ENCODE data around the gene MRTFA.
"Not testable (repeated sequence)": the region's sequence is repeated elsewhere in the genome, so short reads cannot be mapped to it uniquely, and the experiment has no call there.

The MRTFA gene

GRCh38 chr22:40387746-40388145 is 248.8 kb downstream of the MRTFA start:
- H3K9ac ChIP-seq (ENCODE audit: low read length) = no peak overlapping the region
- H3K9me3 ChIP-seq (ENCODE audit: control insufficient read depth, low read length) = no peaks in the 10 kb centered on the region
- no peak overlapping the region for H3K4me3 ChIP-seq (ENCODE audit: low read length)
- H3K27me3 ChIP-seq (ENCODE audit: control insufficient read depth, insufficient read depth, low read length) = no peaks in the 10 kb centered on the region
- H3K36me3 ChIP-seq (ENCODE audit: control insufficient read depth, insufficient read depth, low read length) = no peaks in the 10 kb centered on the region
- H3K4me1 ChIP-seq (ENCODE audit: control insufficient read depth, insufficient read depth, low read length) = peaks cover 55% of the 10 kb centered on the region

DNA sequence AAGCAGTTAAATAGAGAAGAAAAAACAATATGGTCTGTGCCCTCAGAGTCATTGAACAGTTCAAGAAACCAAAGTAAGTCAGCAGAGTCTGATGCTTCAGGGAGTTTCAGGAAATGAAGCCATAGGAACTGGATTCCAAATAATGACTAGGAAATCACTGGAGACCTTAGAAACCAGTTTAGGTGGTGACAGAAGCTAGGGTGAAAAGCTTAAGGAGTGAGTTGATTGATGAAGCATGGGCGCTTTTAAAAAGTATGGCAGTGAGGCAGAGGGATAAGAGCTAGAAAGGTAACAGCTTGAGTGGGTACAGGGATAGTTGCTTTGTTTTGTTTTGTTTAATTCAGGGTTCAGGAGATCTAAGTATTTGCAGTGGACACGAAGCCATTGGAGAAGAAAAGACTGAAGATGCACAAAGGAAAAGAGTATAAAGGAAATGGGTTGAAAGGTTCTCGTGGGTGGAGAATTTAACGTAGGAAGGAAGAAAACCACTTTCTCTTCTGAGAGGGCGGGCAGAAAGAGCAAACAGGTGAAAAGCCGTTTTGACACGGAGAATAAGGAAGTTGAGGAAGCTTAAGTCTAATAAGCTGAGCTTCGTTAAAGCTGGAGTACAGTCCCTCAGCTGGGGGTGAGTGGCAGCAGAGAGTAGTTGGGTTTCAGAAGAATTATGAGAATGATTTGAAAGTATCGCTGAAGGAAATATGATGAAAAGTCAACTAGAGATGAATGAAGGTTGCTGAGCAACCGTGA is 251.3 kb downstream of the MRTFA start:
- no peaks in the 10 kb centered on the region for H3K9me3 ChIP-seq (ENCODE audit: control insufficient read depth, low read length)
- peak overlapping the region; percentile 1 for H3K4me3 ChIP-seq (ENCODE audit: low read length)
- H3K27me3 ChIP-seq (ENCODE audit: control insufficient read depth, insufficient read depth, low read length) = no peaks in the 10 kb centered on the region
- H3K4me1 ChIP-seq (ENCODE audit: control insufficient read depth, insufficient read depth, low read length) = peaks cover 64% of the 10 kb centered on the region
- H3K36me3 ChIP-seq (ENCODE audit: control insufficient read depth, insufficient read depth, low read length) = no peaks in the 10 kb centered on the region
- peak overlapping the region; percentile 37 for H3K9ac ChIP-seq (ENCODE audit: low read length)

GRCh38 chr22:40383905-40384304 is 252.6 kb downstream of the MRTFA start:
- H3K36me3 ChIP-seq (ENCODE audit: control insufficient read depth, insufficient read depth, low read length) = no peaks in the 10 kb centered on the region
- peak overlapping the region; percentile 35 for H3K9ac ChIP-seq (ENCODE audit: low read length)
- H3K27me3 ChIP-seq (ENCODE audit: control insufficient read depth, insufficient read depth, low read length) = no peaks in the 10 kb centered on the region
- H3K4me1 ChIP-seq (ENCODE audit: control insufficient read depth, insufficient read depth, low read length) = peaks cover 73% of the 10 kb centered on the region
- no peak overlapping the region for H3K4me3 ChIP-seq (ENCODE audit: low read length)
- no peaks in the 10 kb centered on the region for H3K9me3 ChIP-seq (ENCODE audit: control insufficient read depth, low read length)

GRCh38 chr22:40381461-40381860 is 255.1 kb downstream of the MRTFA start:
- H3K27me3 ChIP-seq (ENCODE audit: control insufficient read depth, insufficient read depth, low read length) = no peaks in the 10 kb centered on the region
- no peaks in the 10 kb centered on the region for H3K36me3 ChIP-seq (ENCODE audit: control insufficient read depth, insufficient read depth, low read length)
- H3K9ac ChIP-seq (ENCODE audit: low read length) = no peak overlapping the region
- H3K9me3 ChIP-seq (ENCODE audit: control insufficient read depth, low read length) = no peaks in the 10 kb centered on the region
- peaks cover 78% of the 10 kb centered on the region for H3K4me1 ChIP-seq (ENCODE audit: control insufficient read depth, insufficient read depth, low read length)
- H3K4me3 ChIP-seq (ENCODE audit: low read length) = no peak overlapping the region

- not testable (repeated sequence) for H3K27me3 ChIP-seq (ENCODE audit: control insufficient read depth, insufficient read depth, low read length); H3K36me3 ChIP-seq (ENCODE audit: control insufficient read depth, insufficient read depth, low read length); H3K4me3 ChIP-seq (ENCODE audit: low read length); H3K9me3 ChIP-seq (ENCODE audit: control insufficient read depth, low read length)
- peak overlapping the region; percentile 28 for H3K9ac ChIP-seq (ENCODE audit: low read length)
- peaks cover 62% of the 10 kb centered on the region for H3K4me1 ChIP-seq (ENCODE audit: control insufficient read depth, insufficient read depth, low read length)
These were observed 258.1 kb downstream of the MRTFA start for GRCh38 chr22:40378448-40378847.

- Histone ChIP-seq H3K9me3 (ENCODE audit: control insufficient read depth, low read length) (no peaks in the 10 kb centered on the region), H3K9ac (ENCODE audit: low read length) (no peak overlapping the region), H3K36me3 (ENCODE audit: control insufficient read depth, insufficient read depth, low read length) (no peaks in the 10 kb centered on the region), H3K4me3 (ENCODE audit: low read length) (no peak overlapping the region), H3K27me3 (ENCODE audit: control insufficient read depth, insufficient read depth, low read length) (no peaks in the 10 kb centered on the region), H3K4me1 (ENCODE audit: control insufficient read depth, insufficient read depth, low read length) (peaks cover 61% of the 10 kb centered on the region)
These were observed 258.6 kb downstream of the MRTFA start for GRCh38 chr22:40377931-40378330.

DNA sequence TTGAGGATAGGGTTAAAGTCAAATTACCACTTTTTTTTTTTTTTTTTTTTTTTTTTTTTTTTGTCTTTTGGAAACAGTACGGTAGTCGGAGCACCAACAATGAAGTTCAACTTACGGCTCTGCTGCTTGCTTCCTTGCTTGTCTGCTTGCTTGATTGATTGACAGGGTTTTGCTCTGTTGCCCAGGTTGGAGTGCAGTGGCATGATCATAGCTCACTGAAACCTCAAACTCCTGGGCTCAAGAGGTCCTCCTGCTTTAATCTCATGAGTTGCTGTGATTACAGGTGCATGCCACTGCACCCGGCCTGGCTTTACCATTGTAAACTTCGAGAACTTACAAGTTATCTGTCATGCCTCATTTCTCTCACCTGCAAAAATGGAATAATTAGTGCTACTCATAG is 260.4 kb downstream of the MRTFA start:
- Histone ChIP-seq H3K9me3 (ENCODE audit: control insufficient read depth, low read length) (no peaks in the 10 kb centered on the region), H3K36me3 (ENCODE audit: control insufficient read depth, insufficient read depth, low read length) (no peaks in the 10 kb centered on the region), H3K4me3 (ENCODE audit: low read length) (no peak overlapping the region), H3K27me3 (ENCODE audit: control insufficient read depth, insufficient read depth, low read length) (no peaks in the 10 kb centered on the region), H3K9ac (ENCODE audit: low read length) (no peak overlapping the region), H3K4me1 (ENCODE audit: control insufficient read depth, insufficient read depth, low read length) (peaks cover 60% of the 10 kb centered on the region)

- Histone ChIP-seq H3K36me3 (ENCODE audit: control insufficient read depth, insufficient read depth, low read length) (no peaks in the 10 kb centered on the region), H3K9ac (ENCODE audit: low read length) (no peak overlapping the region), H3K4me1 (ENCODE audit: control insufficient read depth, insufficient read depth, low read length) (peaks cover 50% of the 10 kb centered on the region), H3K9me3 (ENCODE audit: control insufficient read depth, low read length) (no peaks in the 10 kb centered on the region), H3K27me3 (ENCODE audit: control insufficient read depth, insufficient read depth, low read length) (no peaks in the 10 kb centered on the region), H3K4me3 (ENCODE audit: low read length) (no peak overlapping the region)
These were observed 262.0 kb downstream of the MRTFA start for GRCh38 chr22:40374567-40374966.

DNA sequence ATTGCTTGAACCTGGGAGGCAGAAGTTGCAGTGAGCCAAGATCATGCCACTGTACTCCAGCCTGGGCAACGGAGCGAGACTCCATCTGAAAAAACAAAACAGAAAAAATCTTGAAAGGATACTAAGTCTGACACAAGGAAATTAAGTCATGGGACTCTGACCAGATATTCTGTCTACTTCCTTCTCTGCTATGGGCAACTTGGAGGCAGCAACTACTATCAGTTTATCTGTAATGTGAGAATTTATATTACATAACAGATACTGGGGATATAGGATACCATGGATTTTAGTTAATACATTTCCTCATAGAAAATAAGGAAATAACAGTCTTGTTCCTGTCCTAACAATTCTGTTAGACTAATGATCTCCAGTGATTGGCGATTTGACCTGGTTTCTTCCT is 267.7 kb downstream of the MRTFA start:
- Histone ChIP-seq H3K36me3 (ENCODE audit: control insufficient read depth, insufficient read depth, low read length) (no peaks in the 10 kb centered on the region), H3K9me3 (ENCODE audit: control insufficient read depth, low read length) (no peaks in the 10 kb centered on the region), H3K9ac (ENCODE audit: low read length) (no peak overlapping the region), H3K4me3 (ENCODE audit: low read length) (no peak overlapping the region), H3K4me1 (ENCODE audit: control insufficient read depth, insufficient read depth, low read length) (peaks cover 28% of the 10 kb centered on the region), H3K27me3 (ENCODE audit: control insufficient read depth, insufficient read depth, low read length) (no peaks in the 10 kb centered on the region)

GRCh38 chr22:40368016-40368415 is 268.5 kb downstream of the MRTFA start:
- H3K9me3 ChIP-seq (ENCODE audit: control insufficient read depth, low read length) = no peaks in the 10 kb centered on the region
- H3K27me3 ChIP-seq (ENCODE audit: control insufficient read depth, insufficient read depth, low read length) = no peaks in the 10 kb centered on the region
- H3K36me3 ChIP-seq (ENCODE audit: control insufficient read depth, insufficient read depth, low read length) = no peaks in the 10 kb centered on the region
- peaks cover 24% of the 10 kb centered on the region for H3K4me1 ChIP-seq (ENCODE audit: control insufficient read depth, insufficient read depth, low read length)
- H3K4me3 ChIP-seq (ENCODE audit: low read length) = no peak overlapping the region
- H3K9ac ChIP-seq (ENCODE audit: low read length) = no peak overlapping the region

DNA sequence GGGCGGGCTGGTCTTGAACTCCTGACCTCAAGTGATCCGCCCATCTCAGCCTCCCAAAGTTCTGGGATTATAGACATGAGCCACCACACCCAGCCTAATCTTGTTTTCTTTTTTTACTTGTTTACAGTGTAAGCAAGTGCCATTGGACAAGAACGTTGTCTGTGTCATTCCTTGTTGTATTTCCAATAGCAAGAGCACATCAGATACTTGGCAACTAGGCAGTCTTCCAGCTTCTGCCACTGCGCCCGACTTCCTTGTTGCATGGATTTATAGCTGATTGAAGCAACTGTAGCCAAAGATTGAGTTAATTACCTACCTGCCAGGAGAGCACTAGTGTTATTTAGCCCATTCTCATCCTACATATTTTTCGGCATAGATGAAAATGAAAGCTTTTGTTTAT is 269.2 kb downstream of the MRTFA start:
- Histone ChIP-seq H3K27me3 (ENCODE audit: control insufficient read depth, insufficient read depth, low read length) (no peaks in the 10 kb centered on the region), H3K9me3 (ENCODE audit: control insufficient read depth, low read length) (no peaks in the 10 kb centered on the region), H3K36me3 (ENCODE audit: control insufficient read depth, insufficient read depth, low read length) (no peaks in the 10 kb centered on the region), H3K4me3 (ENCODE audit: low read length) (no peak overlapping the region), H3K9ac (ENCODE audit: low read length) (no peak overlapping the region), H3K4me1 (ENCODE audit: control insufficient read depth, insufficient read depth, low read length) (peaks cover 17% of the 10 kb centered on the region)

DNA sequence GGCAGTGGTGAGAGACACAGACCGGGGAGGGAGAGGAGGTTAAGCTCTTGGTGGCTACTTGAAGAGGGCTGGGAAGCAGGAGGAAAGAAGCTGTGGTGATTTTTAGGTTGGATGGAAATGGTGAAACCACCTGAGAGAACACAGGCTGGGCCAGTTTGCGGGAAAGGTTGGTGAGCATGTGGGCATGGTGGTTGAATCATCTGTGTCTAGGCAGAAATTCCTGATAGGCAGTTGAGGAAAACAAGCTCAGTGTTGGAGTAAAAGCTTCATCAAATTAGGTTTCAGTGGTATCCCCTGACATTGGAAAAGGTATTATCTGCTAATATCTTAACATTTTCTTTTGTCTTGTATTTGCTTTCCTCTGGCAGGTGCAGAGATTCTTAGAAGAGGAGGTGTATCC is 270.5 kb downstream of the MRTFA start:
- Histone ChIP-seq H3K4me1 (ENCODE audit: control insufficient read depth, insufficient read depth, low read length) (peaks cover 14% of the 10 kb centered on the region), H3K4me3 (ENCODE audit: low read length) (no peak overlapping the region), H3K9ac (ENCODE audit: low read length) (no peak overlapping the region), H3K27me3 (ENCODE audit: control insufficient read depth, insufficient read depth, low read length) (no peaks in the 10 kb centered on the region), H3K9me3 (ENCODE audit: control insufficient read depth, low read length) (no peaks in the 10 kb centered on the region), H3K36me3 (ENCODE audit: control insufficient read depth, insufficient read depth, low read length) (peaks cover 8% of the 10 kb centered on the region)

- Histone ChIP-seq H3K4me1 (ENCODE audit: control insufficient read depth, insufficient read depth, low read length) (peaks cover 14% of the 10 kb centered on the region), H3K9me3 (ENCODE audit: control insufficient read depth, low read length) (no peaks in the 10 kb centered on the region), H3K27me3 (ENCODE audit: control insufficient read depth, insufficient read depth, low read length) (no peaks in the 10 kb centered on the region), H3K36me3 (ENCODE audit: control insufficient read depth, insufficient read depth, low read length) (peaks cover 15% of the 10 kb centered on the region), H3K9ac (ENCODE audit: low read length) (no peak overlapping the region), H3K4me3 (ENCODE audit: low read length) (no peak overlapping the region)
These were observed 272.1 kb downstream of the MRTFA start for GRCh38 chr22:40364431-40364830.

Data from mucosa of stomach (tissue), 1 donor.